CD1c-positive myeloid dendritic cell (primary cell): ENCODE measurements around the gene OGA.

Experiments
- DNase-seq: peaks from one replicate; pipeline ENCODE4 v3.0.0-alpha.2; 2016; ENCODE audit errors: extremely low spot score

OGA gene

DNA sequence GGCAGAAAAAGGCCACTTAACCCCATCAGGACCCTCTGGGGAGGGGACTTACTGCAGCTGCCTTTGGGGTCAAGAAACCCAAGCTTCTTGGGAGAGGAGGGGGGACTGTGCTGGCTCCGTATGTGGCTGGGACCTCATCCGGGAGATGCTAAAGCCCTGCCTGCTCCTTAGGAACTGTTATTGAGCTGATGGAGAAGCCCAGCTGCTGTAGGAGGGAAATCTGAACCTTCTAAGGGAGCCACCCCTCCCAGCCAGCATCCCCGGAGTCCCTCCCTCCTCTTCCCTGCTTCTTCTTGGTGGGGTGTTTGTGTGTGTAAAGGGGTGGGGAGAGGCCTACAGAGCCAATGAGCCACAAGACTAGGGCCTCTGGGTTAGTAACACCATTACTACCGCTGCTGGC is 17.1 kb upstream of the OGA start:
- DNase-seq: no peak

DNA sequence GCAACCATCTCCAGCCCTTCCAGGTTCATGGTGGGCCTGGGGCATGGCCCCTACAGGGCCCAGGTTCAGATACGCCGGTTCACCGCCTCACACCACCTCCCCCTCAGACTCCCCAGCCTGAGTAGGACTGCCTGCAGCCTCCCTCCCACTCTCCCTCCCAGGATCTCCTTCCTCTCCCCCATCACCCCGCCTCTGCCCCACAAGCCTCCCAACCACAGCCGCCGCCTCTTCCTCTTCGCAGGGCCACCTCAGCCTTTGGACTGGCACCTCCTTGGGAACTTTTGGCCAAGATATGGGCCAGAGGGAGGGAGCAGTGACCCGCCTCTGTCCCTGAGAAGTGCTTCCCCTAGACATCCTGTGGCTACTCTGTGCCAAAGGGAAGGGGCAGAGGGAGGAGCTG is 16.1 kb upstream of the OGA start:
- peak; percentile 81 for DNase-seq

DNA sequence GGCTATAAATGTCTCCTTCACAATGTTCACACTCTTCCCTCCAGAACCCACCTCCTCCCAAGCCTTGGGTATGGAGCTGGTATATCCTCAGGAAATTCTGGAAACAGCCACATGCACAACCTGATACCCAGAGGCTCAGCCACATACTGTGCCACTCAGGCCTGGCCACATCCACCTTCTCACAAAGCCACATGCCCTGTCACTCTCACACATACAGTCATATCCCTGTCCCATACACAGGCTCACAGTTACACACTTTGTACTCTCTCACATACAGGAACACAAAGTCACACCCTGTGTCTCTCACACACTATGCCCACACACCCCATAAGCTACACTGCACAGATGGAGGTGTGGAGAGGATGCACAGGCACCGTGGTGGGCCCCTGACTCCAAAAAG is 15.2 kb upstream of the OGA start:
- no peak for DNase-seq

DNA sequence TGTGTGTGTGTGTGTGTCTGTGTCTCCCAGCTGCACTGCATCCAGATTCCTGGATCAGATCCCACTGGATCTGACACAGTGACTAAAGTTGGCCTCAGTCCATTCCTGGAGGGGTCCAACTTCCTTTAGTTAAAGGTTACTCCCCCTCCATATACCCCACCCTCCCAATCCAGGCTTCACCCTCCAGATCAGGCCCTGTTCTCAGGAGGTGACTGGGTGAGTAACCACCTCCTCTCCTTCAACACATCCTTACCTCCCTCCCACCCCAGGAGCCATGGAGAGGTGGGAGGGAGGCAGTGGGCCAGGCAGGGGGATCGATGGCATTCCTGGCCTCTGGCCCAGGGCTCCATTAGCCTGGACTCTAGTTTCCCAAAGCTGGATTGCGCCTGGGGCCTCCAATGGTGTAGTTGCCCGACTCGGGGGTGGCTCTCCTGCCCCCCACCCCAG is 14.1 kb upstream of the OGA start:
- no peak for DNase-seq

DNA sequence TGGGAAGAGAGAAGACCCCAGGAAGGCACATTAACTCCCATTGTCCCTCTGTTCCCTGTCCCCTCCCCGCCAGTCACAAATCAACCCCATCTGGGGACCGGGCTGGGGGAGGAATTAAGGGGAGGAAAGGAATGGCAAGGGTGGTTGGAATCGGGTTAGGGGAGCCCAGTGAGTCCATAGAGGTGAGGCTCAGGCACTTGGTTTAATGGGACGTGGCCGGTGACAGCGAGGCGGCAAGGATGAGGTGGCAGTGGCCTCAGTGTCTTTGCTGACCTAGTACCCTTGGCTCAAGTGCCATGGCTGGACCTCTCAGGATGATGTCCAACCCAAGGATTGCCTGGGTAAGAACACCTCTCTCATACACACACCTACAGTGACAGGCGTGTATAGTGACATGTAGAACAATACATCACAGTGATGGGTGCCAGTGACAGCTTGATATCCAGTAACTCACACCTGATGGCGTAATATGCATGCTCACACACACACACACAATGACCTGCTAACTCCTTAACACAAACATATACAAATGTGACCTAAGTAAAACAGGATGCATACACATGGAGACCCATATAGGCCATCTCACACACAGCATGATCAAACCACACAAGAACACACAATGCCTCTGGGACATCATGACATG is 13.0 kb upstream of the OGA start:
- DNase-seq: no peak

DNA sequence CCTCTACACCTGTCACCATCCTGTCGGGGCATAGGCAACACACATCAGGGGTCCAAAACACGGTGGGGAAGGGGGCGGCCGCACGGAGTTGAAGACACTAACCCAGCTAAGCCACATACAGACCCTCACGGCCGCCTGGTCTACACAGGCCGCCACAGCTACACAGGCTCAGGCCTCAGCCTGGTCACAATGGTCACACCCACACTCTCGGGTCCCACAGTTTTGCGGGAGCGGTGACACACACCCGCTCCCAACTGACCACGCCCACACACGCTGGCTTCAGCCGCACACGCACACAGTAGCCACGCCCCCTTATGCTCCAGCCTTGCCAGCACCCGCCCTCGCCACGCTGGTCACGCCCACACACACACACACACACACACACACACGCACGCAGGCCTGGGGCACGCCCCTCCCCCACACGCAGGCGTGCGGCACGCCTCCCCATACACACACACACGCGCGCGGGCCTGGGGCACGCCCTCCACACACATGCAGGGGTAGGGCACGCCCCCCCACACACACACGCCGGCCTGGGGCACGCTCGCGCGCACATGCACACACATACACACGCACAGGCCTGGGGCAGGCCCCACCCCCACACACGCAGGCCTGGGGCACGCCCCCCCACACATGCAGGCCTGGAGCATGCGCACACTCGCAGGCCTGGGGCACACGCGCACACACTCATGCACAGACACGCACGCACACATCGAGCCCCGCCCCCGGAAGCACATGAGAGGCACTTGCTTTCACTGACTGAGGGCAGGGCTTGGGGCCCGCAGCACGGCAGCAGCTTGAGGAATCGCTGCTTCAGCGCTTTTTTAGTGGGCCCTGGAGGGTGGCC is 12.3 kb upstream of the OGA start:
- peak; percentile 93 for DNase-seq

DNA sequence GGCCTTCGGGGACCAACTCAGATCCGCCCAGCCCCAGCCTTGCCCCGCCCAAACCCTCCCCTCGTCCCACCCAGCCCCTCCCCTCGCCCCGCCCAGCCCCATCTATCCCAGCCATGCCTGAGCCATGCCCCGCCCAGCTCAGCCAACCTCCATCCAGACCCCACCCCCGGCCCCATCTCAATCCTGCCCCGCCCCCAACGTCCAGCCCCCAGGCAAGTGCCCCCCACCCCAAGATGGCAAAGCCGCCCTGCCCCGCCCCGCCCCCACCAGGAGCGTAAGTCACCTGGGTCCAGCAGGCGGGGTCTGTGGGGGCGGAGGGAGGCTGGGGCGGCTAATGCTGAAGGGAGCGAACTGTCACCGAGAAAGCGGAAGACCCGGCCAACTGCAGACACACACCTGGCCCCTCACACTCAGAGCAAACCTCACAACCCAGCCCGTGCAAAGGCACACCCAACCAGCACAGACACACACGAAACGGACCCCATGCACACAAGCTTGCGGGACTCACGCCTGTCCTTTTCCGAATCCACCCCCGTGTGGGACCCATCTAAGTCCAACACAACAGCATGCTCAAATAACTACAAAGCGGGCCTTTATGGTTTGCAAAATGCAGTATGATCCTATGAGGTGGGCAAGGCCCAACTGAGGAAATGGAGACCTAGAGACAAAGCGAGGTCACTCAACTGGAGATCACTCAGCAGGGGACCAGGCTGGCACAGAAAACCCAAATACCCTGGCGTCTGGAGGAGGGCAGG is 11.5 kb upstream of the OGA start:
- peak; percentile 35 for DNase-seq

DNA sequence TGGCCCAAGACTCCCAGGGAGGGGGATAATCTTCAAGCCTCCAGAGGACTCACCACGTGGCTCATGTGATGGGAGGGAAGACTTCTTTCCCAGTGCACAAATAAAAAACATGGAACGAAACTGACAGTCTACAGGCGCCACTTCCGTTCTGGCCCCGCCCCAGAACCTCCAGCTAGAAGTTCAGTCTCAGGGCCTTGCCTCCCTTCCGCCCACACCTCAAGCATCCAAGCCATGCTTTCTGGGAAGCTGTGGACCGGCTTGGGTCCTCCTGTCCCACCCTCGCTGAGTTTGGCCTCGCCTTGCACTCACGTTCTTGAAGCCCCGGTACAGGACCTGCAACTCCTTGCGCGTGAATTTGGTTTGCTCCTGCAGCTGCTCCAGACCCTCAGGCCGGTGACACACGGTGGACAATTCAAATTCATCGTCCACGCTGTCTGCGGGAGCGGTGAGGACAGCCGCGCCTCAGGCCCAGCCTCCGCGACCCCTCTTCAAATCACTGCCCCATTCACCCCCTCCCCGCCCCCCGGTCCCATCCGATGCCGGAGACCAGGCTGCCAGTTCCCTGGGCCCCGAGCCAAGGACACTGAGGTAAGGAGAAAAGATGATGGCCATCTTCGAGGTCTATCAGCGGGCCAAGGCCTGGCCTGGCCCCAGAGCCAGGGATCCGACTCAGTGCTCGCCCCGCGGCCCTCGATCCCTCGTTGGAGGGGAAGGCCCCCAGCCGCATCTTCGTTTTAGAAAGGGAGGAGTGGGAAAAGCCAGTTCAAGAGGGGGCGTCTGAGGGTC is 10.7 kb upstream of the OGA start:
- no peak for DNase-seq

DNA sequence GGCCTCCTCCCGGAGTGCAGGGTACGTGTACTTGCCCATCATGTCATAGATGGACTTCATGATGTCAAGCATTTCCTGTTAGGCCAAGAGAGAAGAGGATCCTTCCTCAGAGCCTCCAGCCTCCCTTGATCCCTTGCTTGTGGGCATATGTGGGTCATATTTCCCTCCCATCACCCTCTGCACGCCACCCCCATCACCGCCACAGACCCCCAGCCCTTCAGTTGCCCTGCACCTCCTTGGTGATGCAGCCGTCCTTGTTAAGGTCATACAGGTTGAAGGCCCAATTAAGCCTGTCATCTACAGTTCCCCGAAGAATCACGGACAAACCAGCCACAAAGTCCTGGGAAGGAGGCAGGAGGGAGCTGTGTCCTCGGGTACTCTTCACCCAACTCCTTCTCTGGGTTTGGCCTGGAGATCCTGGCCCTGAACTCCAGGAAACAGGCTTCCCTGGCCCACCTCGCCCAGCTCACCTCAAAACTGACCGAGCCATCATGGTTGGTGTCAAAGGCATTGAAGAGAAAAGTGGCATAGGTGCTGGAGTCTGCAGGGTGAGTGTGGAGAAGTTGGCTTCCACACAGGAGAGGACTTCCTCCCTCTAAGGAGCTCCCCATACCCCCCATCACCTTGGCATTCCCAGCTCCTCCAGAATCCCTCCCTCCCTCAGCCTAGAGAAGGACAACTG is 9.8 kb upstream of the OGA start:
- DNase-seq: no peak

DNA sequence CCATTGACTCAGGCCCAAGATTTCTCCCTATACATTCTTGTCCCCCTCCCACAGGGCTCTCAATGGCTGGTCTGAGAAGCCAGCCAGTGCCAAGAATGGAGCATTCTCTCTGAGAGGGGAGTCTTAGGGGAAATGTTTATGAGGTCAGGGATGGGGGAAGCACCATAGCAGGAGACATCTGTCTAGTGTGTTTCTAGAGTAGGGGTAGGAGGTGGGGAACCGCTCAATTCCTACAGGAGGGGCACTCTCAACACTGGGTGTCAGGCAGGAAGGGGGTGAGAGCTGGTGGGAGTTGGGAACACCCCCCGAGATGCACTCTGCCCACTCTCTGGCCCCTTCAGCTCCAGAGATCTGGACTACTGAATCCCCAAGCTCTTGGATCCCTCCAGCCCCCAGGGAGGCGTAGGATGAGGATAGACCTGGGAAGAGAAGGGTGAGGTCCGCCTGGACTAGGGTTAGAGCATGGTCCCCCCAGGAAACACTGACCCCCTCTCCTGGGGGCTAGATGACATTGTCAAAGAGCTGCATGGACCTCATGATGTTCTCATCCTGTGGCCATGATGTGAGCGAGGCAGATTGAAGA is 8.7 kb upstream of the OGA start:
- no peak for DNase-seq

DNA sequence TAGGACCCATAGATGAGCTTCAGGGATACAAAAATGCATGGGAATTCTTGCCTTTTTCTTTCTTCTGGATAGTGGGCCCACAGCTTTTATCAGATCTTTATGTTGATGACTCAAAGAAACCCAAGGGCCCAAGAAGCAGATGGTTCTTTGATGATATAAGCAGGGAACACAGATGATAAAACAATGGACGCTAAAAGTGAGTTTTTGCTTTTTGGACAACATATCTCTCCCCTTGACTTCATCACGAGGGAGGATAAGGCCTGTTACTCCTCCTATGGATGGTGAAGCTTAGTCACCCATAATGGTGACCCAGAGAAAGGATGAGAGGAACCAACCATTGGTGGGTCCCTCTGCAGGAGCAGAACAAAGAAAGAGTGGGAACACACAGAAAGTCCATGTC is 6.5 kb upstream of the OGA start:
- no peak for DNase-seq

DNA sequence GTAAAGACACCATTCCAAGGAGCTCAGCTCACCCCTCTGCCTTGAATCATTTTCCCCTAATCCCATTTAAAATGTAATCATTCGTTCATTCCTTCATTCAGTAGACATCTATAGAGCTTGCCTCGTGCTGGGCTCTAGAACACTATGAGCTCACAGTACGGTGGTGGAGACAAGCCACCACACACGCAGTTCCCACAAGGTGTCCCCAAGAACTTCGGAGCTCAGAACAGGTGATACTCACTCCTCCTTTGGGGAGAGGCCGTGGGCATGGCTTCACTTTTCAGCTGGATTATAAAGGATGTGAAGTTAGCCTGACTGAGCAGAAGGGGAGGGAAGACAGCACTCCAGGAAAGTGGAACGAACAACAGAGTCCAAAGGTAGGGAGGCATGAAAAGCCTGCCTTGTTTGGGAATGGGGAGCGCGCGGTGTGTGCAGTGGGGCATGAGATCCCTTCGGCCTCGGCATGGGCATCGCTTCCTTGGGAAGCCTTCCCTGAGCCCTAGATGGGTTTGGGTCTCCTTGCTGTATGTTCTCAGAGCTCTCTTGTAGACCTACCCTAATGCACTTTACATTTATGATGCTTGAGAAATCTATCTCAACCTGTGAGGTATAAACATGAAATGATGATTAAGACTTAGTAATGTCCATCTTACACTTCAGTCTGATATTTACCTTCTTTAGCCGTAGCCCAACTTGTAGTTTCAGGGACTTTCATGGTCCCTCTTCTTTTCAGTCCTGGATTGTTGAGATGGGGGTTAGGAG is 809 bp upstream of the OGA start:
- no peak for DNase-seq

DNA sequence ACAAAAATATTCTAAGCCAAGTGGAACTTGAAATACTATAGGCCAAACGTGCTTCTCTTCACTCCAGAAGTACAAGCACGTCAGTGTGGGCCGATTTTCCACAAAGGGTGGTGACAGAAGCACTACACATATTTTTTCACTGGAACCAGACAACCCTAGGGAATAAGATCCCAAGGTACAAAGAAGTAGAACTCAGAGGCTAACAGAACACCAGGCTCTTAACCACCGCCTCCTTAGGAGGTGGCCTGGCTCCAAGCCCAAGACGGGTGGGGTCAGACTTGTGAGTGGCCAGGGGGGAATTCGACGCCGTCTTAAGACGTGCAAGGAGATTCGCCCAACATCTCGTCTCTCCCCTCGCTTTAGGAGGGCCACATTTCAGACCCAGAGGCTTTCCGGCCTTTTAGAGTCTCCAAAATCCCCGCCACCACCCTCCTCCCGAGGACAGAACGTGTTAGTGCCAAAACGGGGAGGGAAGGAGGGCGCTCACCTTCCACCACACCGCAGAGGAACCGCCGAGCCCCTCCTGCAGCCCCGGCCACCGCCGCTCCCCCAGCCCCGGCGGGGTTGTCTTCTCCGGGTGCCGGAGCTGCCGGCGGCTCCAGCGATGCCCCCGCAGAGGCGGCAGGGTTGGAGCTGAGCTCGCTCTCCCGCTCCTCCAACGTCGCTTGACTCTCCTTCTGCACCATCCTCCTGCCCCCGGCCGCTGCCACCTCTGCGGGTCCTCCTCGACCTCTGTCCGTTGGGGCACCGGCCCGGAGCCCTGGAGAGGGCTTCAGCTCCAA is 716 bp downstream of the OGA start:
- peak; percentile 69 for DNase-seq

DNA sequence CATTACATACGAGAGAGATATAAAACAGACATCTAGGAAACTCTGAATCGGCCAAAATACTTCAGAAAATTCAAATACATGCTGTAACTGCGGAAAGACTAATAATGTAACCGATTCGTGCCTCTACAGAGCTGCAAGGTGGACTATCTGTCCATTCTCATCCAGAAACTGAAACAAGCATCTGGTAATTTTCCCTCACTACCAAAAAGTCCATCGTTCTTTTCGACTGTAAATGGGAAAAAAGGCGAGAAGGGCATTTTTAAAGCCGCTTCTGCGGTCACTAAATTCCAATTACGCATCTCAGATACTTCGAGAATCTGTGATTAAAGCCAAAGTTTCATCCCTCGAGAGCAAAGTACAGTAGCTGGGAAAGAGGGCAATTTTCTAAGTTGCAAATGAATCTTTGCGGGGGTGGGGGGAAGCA is 1.3 kb downstream of the OGA start:
- no peak for DNase-seq

DNA sequence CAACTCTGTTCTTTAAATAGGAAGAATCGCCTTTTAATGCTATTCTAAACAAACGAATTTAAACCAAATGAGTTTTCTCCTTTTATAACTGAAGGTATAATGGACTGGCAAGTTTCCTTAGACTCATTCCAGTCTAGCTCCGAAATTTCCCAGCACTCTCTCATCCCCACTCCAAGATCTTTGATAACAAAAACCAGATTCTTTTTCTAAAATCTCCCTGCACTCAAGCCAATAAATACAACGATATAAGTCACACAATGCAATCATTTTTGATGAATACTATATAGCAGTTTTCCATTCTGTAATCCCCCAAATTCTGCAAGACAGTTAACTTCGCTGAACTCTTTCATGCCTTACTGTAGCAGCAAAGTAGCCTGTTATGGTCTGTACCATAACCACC is 1.9 kb downstream of the OGA start:
- no peak for DNase-seq

DNA sequence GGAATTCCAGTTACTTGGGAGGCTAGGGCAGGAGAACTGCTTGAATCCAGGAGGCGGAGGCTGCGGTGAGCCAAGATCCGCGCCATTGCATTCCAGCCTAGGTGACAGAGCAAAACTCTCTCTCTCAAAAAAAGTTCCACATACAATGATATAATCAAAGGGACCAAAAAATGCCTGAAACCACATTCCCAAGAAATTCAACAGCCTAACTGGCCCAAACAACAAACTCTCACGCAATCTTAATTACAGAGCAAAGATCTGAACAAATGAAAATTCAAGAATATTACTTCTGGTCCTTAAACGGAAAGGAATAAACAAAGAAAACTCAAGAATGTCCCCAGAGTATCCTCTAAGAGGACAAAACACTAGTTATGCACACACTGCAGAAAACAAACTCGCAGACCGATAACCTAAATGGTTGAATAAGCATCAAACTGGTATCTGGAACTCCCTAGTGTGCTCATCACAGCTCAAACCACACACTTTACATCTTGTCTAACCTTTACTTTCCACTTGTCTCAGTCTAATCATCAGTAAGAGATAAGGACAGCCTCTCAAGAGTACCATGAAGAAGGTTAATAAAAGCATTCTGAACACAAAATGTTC is 3.7 kb downstream of the OGA start:
- no peak for DNase-seq

DNA sequence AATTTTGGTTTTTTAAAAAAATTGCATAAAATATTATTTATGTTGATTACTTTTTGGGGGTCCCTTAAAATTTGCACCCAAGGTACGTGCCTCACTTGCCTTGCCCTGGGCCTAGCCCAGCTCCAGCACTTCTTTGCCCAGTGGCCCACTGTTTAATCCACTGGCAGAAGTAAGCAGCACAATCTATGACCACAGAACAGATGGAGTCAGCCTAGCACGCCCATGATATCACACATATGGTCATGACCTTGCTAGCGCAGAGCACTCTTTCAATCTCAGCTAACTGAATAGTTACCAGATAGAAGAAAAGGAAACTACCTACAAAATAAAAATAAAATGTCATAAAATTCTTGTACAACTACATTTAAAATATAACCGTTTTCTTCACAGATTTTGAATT is 5.6 kb downstream of the OGA start:
- DNase-seq: no peak

DNA sequence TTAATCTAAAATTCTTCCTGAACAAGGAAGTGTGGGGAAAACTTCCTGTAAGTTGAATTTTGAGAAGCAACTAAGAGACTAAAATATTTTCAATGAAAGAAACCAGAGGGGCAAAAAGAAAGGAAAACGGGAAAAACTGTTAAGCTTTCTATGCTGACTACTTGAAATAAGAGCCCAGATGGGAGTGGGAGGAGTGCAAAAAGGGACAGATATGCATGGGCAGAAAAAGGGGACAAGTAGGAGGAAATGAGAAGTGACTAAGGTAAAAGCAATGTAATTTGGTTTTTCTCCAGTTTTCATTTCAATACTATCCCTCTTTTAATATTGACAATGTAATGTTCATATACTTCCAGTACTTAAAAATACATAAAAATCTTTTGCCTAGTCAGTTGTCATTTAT is 11.1 kb downstream of the OGA start:
- no peak for DNase-seq

DNA sequence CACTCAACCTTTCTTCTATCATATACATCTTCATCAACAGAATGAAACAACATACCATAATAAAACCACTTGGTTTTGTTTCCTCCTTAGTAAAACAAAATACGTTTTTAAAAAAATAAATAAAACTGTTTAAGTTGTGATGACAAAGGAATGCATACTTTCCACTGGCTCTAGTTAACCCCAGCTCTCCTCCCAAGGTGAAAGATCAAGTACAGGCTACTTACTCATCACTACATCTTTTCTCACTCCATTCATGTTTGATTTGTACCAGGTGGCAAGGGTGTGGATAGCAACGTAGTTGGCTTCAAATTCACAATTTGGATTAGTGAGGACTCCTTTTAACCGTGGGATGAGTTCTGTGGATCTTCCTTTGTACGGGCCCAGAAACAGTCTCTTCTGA is 14.7 kb downstream of the OGA start:
- no peak for DNase-seq
